Lower leg skin (tissue), 3 donors: Measurements from ENCODE around the gene OR4C13.
"Not testable (repeated sequence)": the region's sequence is repeated elsewhere in the genome, so short reads cannot be mapped to it uniquely, and the experiment has no call there.

Experiments
- CTCF ChIP-seq, 3 donors: fragments of 450-650 bp; IDR thresholded peaks; one replicate each; pipeline ENCODE4 v1.5.1; 2016; ENCODE audit warnings: antibody characterized with exemption in 3 of 3, mild to moderate bottlenecking in 3 of 3, moderate library complexity in 2 of 3
- POLR2A ChIP-seq, 2 donors: fragments of 450-650 bp; IDR thresholded peaks; one replicate each; pipeline ENCODE4 v1.6.1; 2016 to 2017; ENCODE audit warnings: antibody characterized with exemption in 2 of 2, mild to moderate bottlenecking in 1 of 2, moderate library complexity in 1 of 2

DNA sequence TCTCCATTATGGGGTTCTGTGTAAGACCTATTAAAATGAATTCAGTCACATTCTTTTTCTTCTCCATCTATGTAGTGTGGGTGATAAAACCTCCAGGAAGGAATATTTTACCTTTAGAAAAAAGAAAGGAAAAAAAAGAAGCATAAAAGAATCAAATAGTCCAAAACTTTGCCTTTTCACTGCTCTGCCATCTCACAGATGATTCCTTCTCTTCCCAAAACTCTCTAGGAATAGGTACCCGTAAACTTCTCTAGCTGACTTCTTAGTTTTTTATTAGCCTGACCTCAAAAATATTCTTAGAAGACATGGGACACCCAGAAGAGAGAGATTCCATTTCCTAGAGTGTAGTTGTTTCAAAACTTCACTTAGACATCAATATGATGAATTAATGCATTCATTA, 30.2 kb downstream of the OR4C13 start, which contains the start of gene OR4C12:
- TF ChIP-seq CTCF, POLR2A (IDR thresholded peaks at IDR 0.05): not testable (repeated sequence)
